Measurements from ENCODE around the gene TMEM130.
A peak's percentile ranks its signal among the peaks of the same experiment; 100 is the strongest.

TMEM130 gene

GRCh38 chr7:98841179-98841997, 28.4 kb downstream of the TMEM130 start:
- DNase-seq (ENCODE audit: low spot score), result peak; percentile 17

DNA sequence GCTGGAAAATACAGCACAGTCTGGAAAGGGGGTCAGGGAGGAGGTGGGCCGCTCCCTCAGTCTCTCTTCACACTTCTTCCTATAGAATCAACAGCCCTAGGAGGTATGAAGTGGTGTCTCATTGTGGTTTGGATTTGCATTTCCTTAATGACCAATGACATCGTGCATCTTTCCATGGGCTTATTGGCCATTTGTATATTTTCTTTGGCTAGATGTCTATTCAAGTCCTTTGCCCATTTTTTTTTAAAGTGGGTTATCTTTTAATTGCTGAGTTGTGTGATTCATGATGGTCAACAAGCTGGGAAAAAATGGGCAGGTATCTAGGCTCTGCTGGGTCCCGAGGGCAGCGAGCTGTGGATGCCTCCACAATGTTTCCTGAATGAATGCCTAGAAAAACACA, 29.1 kb downstream of the TMEM130 start:
- DNase-seq (ENCODE audit: low spot score), result no peak

DNA sequence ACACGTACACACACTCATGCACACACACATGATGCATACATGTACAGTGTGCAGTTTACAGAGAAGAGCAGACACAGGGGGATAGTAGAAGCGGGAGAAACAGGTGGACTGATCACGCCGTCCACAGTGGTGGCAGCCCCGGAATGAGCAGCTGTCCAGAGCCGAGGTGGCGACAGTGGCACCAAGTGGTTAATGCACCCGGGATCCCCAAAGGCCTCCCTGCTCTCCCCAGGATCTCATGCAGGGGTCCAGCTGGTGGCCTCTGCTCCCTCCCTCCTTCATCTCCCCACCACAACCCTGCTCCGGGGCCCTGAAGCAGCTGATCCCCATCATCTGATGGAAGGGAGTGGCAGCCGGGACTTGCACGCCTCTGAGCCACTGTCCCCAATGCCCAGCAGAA, 29.7 kb downstream of the TMEM130 start:
- DNase-seq (ENCODE audit: low spot score), result no peak

DNA sequence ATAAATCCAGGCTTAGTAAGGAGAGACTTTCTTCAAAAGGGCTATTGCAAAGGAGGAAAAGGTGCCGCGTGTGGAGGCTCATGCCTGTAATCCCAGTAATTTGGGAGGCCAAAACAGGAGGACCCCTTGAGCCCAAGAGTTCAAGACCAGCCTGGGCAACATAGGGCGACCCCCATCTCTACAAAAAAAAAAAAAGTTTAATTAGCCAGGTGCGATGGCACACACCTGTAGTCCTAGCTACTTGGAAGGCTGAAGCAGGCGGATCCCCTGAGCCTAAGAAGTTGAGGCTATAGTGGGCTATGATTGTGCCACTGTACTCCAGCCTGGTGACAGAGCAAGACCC, 32.2 kb downstream of the TMEM130 start:
- no peak for DNase-seq (ENCODE audit: low spot score)

- DNase-seq (ENCODE audit: low spot score), result no peak
Observed at GRCh38 chr7:98836811-98837629, 32.8 kb downstream of the TMEM130 start.

DNA sequence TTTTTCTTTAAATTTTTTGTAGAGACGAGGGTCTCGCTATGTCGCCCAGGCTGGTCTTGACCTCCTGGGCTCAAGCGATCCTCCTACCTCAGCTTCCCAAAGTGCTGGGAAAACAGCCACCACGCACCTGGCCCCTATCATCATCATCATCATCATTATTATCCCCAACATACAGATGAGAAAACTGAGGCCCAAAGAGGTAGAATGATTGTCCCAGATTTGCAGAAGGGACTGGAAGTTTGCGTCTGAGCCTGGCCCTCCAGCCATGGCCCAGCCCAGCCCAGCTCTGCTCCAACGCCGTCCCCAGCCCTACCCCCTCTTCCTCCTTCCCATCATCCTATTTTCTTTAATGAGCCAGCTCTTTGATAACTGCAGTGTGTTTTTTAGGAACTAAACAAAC, 34.9 kb downstream of the TMEM130 start:
- no peak for DNase-seq (ENCODE audit: low spot score)

DNA sequence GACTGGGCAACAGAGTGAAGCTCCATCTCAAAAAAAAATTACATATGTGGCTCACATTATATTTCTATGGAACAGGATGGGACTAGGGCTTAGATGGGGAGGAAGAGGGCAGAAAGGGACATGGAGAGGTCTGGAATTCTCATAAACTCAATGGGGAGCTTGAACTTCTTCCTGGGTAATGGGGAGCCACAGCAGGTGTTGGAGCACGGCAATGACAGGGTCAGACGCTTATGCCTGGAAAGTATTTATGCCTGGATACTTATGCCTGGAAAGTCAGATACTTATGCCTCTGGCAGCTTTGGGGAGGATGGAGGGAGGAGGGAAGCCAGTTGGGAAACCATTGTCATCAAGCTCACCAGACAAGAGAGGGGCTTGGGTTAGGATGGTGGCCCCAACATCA, 36.8 kb downstream of the TMEM130 start:
- DNase-seq (ENCODE audit: low spot score), result no peak

GRCh38 chr7:98831641-98832221, 38.1 kb downstream of the TMEM130 start:
- DNase-seq (ENCODE audit: low spot score), result no peak

DNA sequence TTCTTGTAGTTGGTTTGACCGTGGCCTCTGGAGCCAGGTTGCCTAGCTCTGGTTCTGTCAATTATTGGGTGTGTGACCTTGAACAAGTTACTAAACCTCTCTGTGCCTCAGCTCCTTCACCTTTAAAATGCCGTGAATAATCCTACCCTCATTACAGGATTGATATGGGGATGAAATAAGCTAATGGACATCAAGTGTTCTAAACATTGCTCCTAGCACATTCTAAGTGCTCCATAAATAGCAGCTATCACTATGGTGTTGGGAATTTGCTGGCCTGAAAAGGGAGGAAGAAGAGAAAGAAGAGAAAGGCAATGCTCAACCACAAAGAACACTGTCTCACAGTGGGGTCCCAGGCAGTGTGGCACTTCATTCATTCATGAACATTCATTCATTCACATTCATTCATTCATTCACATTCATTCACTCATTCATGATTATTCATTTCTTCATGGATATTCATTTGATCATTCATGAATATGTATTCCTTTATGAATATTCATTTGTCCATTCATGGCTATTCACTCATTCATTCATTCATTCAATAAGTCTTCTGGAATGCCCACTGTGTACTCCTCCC, 38.8 kb downstream of the TMEM130 start:
- no peak for DNase-seq (ENCODE audit: low spot score)

- no peak for DNase-seq (ENCODE audit: low spot score)
Observed at GRCh38 chr7:98828368-98828767, 41.4 kb downstream of the TMEM130 start.

DNA sequence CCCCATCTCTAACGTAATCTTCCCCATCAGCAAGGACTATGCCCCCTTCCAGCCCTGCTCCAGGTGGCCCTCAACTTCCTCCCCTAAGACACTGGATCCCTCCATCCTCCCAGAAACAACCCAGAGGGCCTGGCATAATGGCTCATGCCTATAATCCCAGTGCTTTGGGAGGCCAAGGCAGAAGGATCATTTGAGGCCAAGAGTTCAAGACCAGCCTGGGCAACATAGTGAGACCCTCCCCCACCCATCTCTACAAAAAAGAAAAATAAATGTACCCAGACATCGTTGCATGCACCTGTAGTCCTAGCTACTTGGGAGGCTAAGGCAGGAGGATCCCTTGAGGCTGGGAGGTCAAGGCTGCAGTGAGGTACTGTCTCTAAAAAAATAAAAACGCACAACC, 42.6 kb downstream of the TMEM130 start:
- no peak for DNase-seq (ENCODE audit: low spot score)

DNA sequence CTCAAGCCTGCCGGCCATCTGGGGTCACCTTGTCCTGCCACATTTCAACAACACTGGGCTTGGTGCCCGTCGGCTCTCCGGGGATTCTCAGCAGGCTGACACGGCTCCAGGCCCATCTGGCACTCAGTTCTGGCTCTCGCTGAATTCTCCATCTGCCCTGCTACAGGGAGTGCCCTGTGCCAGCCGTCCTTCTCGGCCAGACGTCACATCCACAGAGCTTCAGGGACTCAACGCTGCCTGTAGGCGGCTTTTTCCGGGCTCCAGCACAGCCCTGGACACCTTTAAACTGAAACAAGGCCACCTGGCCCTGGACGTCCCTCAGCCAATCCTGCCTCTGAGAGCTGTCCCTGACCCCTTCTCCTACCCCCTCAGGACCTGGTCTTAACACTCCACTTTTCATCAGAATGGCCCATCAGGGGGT, 43.0 kb downstream of the TMEM130 start:
- peak; percentile 56 for DNase-seq (ENCODE audit: low spot score)

DNA sequence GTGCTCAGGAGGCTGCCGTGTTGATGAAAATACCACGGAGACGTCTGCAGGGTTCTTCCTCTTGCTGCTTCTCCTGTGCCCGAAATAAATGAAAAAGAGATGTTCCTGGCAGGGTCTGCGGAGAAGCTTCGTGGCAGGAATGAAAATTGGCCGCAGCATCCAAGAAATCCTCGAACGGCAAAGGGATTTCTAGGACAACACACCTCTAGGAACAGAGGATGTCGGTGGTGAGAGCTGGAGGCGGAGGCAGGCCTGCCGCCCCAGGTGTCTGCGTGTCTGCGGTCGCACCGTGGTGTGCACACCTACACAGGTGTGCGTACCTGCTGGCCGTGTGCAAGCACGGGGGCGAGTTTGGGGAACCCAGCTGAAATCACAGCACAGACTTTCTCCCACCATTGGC, 43.4 kb downstream of the TMEM130 start:
- DNase-seq (ENCODE audit: low spot score), result peak; percentile 24

GRCh38 chr7:98823226-98823625, 46.6 kb downstream of the TMEM130 start:
- DNase-seq (ENCODE audit: low spot score), result no peak

- DNase-seq (ENCODE audit: low spot score), result no peak
Observed at GRCh38 chr7:98821348-98821747, 48.5 kb downstream of the TMEM130 start.

GRCh38 chr7:98816967-98817710, 52.7 kb downstream of the TMEM130 start:
- no peak for DNase-seq (ENCODE audit: low spot score)

- no peak for DNase-seq (ENCODE audit: low spot score)
Observed at GRCh38 chr7:98816241-98816640, 53.6 kb downstream of the TMEM130 start.

GRCh38 chr7:98815313-98815712, 54.5 kb downstream of the TMEM130 start:
- DNase-seq (ENCODE audit: low spot score), result no peak

DNA sequence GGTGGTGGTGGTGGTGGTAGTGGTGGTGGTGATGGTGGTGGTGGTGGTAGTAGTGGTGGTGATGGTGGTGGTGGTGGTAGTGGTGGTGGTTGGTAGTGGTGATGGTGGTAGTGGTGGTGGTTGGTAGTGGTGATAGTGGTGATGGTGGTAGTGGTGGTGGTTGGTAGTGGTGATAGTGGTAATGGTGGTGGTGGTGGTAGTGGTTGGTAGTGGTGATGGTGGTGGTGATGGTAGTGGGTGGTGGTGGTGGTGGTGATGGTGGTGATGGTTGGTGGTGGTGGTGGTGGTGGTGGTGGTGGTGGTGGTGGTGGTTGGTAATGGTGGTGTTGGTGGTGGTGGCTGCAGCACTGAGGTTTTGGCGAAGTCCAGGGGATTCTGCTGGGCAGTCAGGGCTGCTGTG, 58.5 kb downstream of the TMEM130 start:
- no peak for DNase-seq (ENCODE audit: low spot score)

- no peak for DNase-seq (ENCODE audit: low spot score)
Observed at GRCh38 chr7:98810153-98810802, 59.5 kb downstream of the TMEM130 start.

DNA sequence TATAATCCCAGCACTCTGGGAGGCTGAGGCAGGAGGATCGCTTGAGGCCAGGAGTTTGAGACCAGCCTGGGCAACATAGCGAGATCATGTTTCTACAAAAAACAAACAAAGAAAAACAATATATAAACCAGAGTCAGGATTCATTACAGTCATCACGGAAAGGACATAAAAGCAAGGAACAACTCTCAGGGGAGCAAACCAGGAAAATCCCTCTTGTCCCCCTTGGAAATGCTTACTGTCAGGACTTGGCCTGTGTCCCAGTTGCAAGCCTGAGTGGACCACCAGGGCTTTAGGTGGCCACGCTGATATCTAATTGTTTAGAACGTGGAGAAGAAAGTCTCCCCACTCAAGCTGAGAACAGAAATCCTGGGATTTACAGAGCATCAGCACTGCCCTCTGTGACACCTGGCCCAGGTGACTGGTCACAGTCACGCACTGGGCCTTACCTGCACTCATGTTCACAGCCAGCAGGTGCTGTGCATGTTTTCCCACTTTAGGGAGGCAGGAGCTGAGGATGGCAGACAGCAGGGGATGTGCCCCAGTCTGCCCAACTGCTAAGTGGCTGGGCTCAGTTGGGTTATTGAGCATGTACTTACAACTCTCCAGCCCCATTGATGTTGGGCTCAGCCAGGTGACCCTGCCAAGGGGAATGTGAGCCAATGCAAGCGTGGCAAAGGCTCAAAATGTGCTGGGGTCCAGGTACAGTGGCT, 60.9 kb downstream of the TMEM130 start:
- no peak for DNase-seq (ENCODE audit: low spot score)

Data from pons (tissue), 1 donor.